Neural cell (in vitro differentiated cells): ENCODE measurements around the gene CADPS2.

Experiments used
- MXI1 ChIP-seq: fragments of 450-650 bp; conservative IDR thresholded peaks from 2 replicates; pipeline ENCODE4 v1.6.1; 2014; ENCODE audit warnings: antibody characterized with exemption, mild to moderate bottlenecking; ENCODE audit not compliant: poor library complexity, severe bottlenecking
- TAF1 ChIP-seq: IDR thresholded peaks from 2 replicates; pipeline ENCODE4 v1.6.1; 2012; ENCODE audit warnings: low read depth

DNA sequence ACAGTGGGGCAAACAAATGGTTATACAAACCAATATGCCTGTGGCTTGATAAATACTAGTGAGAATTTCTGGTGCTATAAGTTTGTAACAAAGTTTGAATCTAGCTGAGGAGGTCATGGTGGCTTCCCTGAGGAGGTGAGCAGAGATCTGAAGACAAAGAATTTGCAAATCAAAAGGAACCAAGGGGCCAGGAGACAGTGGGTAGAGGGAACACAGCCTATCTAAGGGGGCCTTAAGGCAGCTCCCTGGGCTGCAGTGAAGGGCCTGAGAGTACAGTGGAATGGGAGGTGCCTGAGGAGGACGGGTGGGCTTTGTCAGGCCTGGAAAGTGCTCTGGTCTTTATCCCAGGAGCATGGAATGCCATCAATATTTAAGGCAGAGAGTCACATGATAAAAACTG, 209.1 kb downstream of the CADPS2 start:
- TF ChIP-seq MXI1 (no peak), TAF1 (no peak)
